ENCODE data around the gene SFTPD. TPM values are rescaled to one million over a fixed set of nuclear protein-coding genes. Genes with fewer than 3 reads are reported as not detected.
"Not testable (repeated sequence)": the region's sequence is repeated elsewhere in the genome, so short reads cannot be mapped to it uniquely, and the experiment has no call there.

SFTPD gene
- total RNA-seq, 1 donor from 2014 or later, result 0.79 TPM

- no peak overlapping the region for H3K4me3 ChIP-seq (ENCODE audit: low read depth, low read length)
- no peaks in the 10 kb centered on the region for H3K36me3 ChIP-seq (ENCODE audit: control insufficient read depth, insufficient read depth, low read length)
- FAIRE-seq (no peak), DNase-seq (ENCODE audit: low read depth) (no peak)
- no peak for TF ChIP-seq CTCF (IDR thresholded peaks at IDR 0.05; ENCODE audit: insufficient read depth, low read length, severe bottlenecking)
- peaks cover 13% of the 10 kb centered on the region for H3K27me3 ChIP-seq (ENCODE audit: control insufficient read depth, insufficient read depth, low read length)
Measured at GRCh38 chr10:79927111-79927828, 21.6 kb downstream of the SFTPD start.

- peaks cover 11% of the 10 kb centered on the region for H3K27me3 ChIP-seq (ENCODE audit: control insufficient read depth, insufficient read depth, low read length)
- no peak for DNase-seq (ENCODE audit: low read depth)
- no peak overlapping the region for H3K4me3 ChIP-seq (ENCODE audit: low read depth, low read length)
- no peaks in the 10 kb centered on the region for H3K36me3 ChIP-seq (ENCODE audit: control insufficient read depth, insufficient read depth, low read length)
- no peak for TF ChIP-seq CTCF (IDR thresholded peaks at IDR 0.05; ENCODE audit: insufficient read depth, low read length, severe bottlenecking)
- no peak for FAIRE-seq
Measured at GRCh38 chr10:79926037-79926436, 22.9 kb downstream of the SFTPD start.

- Histone ChIP-seq H3K36me3 (ENCODE audit: control insufficient read depth, insufficient read depth, low read length) (no peaks in the 10 kb centered on the region), H3K27me3 (ENCODE audit: control insufficient read depth, insufficient read depth, low read length) (peaks cover 7% of the 10 kb centered on the region), H3K4me3 (ENCODE audit: low read depth, low read length) (no peak overlapping the region)
- no peak for TF ChIP-seq CTCF (IDR thresholded peaks at IDR 0.05; ENCODE audit: insufficient read depth, low read length, severe bottlenecking)
- no peak for FAIRE-seq
- no peak for DNase-seq (ENCODE audit: low read depth)
Measured at GRCh38 chr10:79925614-79926013, 23.3 kb downstream of the SFTPD start.

- DNase-seq (ENCODE audit: low read depth) (no peak), FAIRE-seq (no peak)
- no peak for TF ChIP-seq CTCF (IDR thresholded peaks at IDR 0.05; ENCODE audit: insufficient read depth, low read length, severe bottlenecking)
- Histone ChIP-seq H3K4me3 (ENCODE audit: low read depth, low read length) (no peak overlapping the region), H3K36me3 (ENCODE audit: control insufficient read depth, insufficient read depth, low read length) (no peaks in the 10 kb centered on the region), H3K27me3 (ENCODE audit: control insufficient read depth, insufficient read depth, low read length) (no peaks in the 10 kb centered on the region)
Measured at GRCh38 chr10:79923669-79924068, 25.2 kb downstream of the SFTPD start.

GRCh38 chr10:79923145-79923544, 25.8 kb downstream of the SFTPD start:
- Histone ChIP-seq H3K27me3 (ENCODE audit: control insufficient read depth, insufficient read depth, low read length) (no peaks in the 10 kb centered on the region), H3K36me3 (ENCODE audit: control insufficient read depth, insufficient read depth, low read length) (no peaks in the 10 kb centered on the region), H3K4me3 (ENCODE audit: low read depth, low read length) (no peak overlapping the region)
- FAIRE-seq (no peak), DNase-seq (ENCODE audit: low read depth) (no peak)
- no peak for TF ChIP-seq CTCF (IDR thresholded peaks at IDR 0.05; ENCODE audit: insufficient read depth, low read length, severe bottlenecking)

- not testable (repeated sequence) for H3K36me3 ChIP-seq (ENCODE audit: control insufficient read depth, insufficient read depth, low read length); H3K27me3 ChIP-seq (ENCODE audit: control insufficient read depth, insufficient read depth, low read length); H3K4me3 ChIP-seq (ENCODE audit: low read depth, low read length); DNase-seq (ENCODE audit: low read depth)
- FAIRE-seq, result peak; percentile 95
Measured at GRCh38 chr10:79922011-79922412, 26.9 kb downstream of the SFTPD start.

- DNase-seq (ENCODE audit: low read depth); FAIRE-seq: not testable (repeated sequence)
Measured at GRCh38 chr10:79915838-79916237, 33.1 kb downstream of the SFTPD start.

GRCh38 chr10:79914512-79914911, 34.4 kb downstream of the SFTPD start:
- not testable (repeated sequence) for DNase-seq (ENCODE audit: low read depth); H3K4me3 ChIP-seq (ENCODE audit: low read depth, low read length); H3K27me3 ChIP-seq (ENCODE audit: control insufficient read depth, insufficient read depth, low read length); H3K36me3 ChIP-seq (ENCODE audit: control insufficient read depth, insufficient read depth, low read length); FAIRE-seq

More at GRCh38 chr10:79915838-79916237, 33.1 kb downstream of the SFTPD start:
- not testable (repeated sequence) for H3K36me3 ChIP-seq (ENCODE audit: control insufficient read depth, insufficient read depth, low read length); H3K4me3 ChIP-seq (ENCODE audit: low read depth, low read length); H3K27me3 ChIP-seq (ENCODE audit: control insufficient read depth, insufficient read depth, low read length)
